Measurements from ENCODE around the gene ARIH2. TPM values are rescaled to one million over a fixed set of nuclear protein-coding genes. Genes with fewer than 3 reads are reported as not detected.

The ARIH2 gene
- total and polyA plus RNA-seq, 2 of the 4 experiments (the other 2 are of a cell fraction) = 62.3 to 93.7 TPM

DNA sequence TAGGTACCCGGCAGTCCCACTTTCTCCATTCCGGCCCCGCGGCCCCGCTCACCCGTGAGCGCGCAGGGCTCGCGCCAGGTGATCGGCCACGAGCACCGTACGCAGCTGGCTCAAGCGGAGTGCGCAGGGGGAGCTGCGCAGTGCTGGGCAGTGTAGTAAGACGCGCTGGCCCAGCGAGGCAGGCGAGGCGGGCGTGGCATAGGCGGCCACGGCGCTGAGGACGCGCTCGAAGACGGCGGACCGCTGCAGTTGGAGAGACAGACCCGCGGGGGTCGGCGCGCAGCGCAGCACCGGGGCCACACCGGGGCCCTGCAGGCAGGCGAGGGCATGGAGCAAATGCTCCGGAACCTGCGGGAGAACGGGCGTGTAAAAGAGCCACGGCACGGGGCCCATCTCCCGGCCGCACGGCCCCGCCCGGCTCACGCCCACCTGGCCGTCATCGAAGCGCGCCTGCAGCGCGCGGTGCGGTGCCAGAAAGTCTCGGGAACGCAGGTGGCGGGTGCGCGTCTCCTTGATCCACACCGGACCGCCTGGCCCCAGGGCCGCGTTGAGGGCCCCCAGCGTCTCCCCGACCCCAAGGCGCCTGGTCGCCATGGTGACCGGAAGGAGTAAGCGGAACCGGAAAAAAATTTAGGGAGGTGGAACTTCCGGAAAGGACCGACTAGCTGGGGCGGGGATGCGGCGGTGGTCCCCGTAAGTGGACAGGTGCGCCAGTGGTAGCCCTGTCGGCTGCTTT, 99.5 kb downstream of the ARIH2 start, which contains the start of gene DALRD3:
Gene DALRD3, minus strand, starts transcription at position 610 of the 736 bp plus-strand sequence. Its CDS starts 16 bp downstream, at position 594.
- Histone ChIP-seq H3K4me1 (ENCODE audit: control insufficient read depth, insufficient read depth, low read length) (peaks cover 11% of the 10 kb centered on the region), H2AFZ (replicated peaks; ENCODE audit: low read length, poor library complexity) (peak within 1 kb of the TSS; percentile 98), H2AK9ac (replicated peaks; ENCODE audit: low read depth, low read length, poor library complexity) (peak within 1 kb of the TSS; percentile 97), H2AK5ac (ENCODE audit: low read depth, low read length) (peak within 1 kb of the TSS; percentile 82), H3K4me2 (ENCODE audit: low read depth, low read length) (peak within 1 kb of the TSS; percentile 96), H3K27ac (ENCODE audit: insufficient read depth, low read length) (peak within 1 kb of the TSS; percentile 62), H3K23ac (ENCODE audit: low read depth, low read length) (peak within 1 kb of the TSS; percentile 58), H4K5ac (ENCODE audit: low read depth, low read length) (peak within 1 kb of the TSS; percentile 74), H2BK15ac (ENCODE audit: low read depth, low read length) (no peak within 1 kb of the TSS), H3K56ac (ENCODE audit: extremely low read depth, insufficient read depth, low read length) (peak within 1 kb of the TSS; percentile 51; the same call in 1 of the 2 replicates), H3K36me3 (ENCODE audit: control insufficient read depth, insufficient read depth, low read length) (peaks cover 34% of the 10 kb centered on the region), H4K20me1 (ENCODE audit: insufficient read depth, low read length) (peaks cover 28% of the 10 kb centered on the region), H3K18ac (ENCODE audit: low read depth, low read length) (no peak within 1 kb of the TSS), H3K27me3 (ENCODE audit: control insufficient read depth, insufficient read depth, low read length) (no peaks in the 10 kb centered on the region), H3K9me3 (ENCODE audit: control insufficient read depth, insufficient read depth, low read length) (no peaks in the 10 kb centered on the region), H4K91ac (ENCODE audit: insufficient read depth, low read depth, low read length) (peak within 1 kb of the TSS; percentile 71), H3K14ac (replicated peaks; ENCODE audit: low read depth, low read length) (peak within 1 kb of the TSS; percentile 89), H2BK5ac (ENCODE audit: low read depth, low read length, poor library complexity, severe bottlenecking) (peak within 1 kb of the TSS; percentile 74), H4K8ac (ENCODE audit: low read depth in 2 of 2, low read length in 2 of 2) (peak within 1 kb of the TSS; percentile 70 to 98), H2BK120ac (ENCODE audit: low read depth, low read length) (no peak within 1 kb of the TSS; the same call in 1 of the 2 replicates), H3K9ac (ENCODE audit: low read depth, low read length) (peak within 1 kb of the TSS; percentile 50), H3K4ac (ENCODE audit: low read depth, low read length) (peak within 1 kb of the TSS; percentile 90), H3K4me3 (ENCODE audit: insufficient read depth, low read depth, low read length) (peak within 1 kb of the TSS; percentile 95), H2BK20ac (ENCODE audit: low read depth, low read length) (no peak within 1 kb of the TSS), H3K9me1 (ENCODE audit: insufficient read depth, low read length) (peaks cover 9% of the 10 kb centered on the region), H3K79me1 (ENCODE audit: low read depth in 1 of 2, low read length in 2 of 2) (peaks cover 23 to 81% of the 10 kb centered on the region in 2 experiments; a peak in 3 of 4 replicates)
- DNase-seq (peak; percentile 51), ATAC-seq (ENCODE audit: low read depth) (peak; percentile 39)
- CTCF ChIA-PET = interaction anchor here (0.8 kb wide), 1 partner anchor 10 kb away, joined by 3 read pairs; the partner anchor contains the start of gene WDR6
- no TSS peak for BruUV-seq (replicated peaks)
- TF ChIP-seq, protein P1, sequence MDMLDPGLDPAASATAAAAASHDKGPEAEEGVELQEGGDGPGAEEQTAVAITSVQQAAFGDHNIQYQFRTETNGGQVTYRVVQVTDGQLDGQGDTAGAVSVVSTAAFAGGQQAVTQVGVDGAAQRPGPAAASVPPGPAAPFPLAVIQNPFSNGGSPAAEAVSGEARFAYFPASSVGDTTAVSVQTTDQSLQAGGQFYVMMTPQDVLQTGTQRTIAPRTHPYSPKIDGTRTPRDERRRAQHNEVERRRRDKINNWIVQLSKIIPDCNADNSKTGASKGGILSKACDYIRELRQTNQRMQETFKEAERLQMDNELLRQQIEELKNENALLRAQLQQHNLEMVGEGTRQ (IDR thresholded peaks at IDR 0.05; ENCODE audit: low read depth, low read length) = no peak
- TF ChIP-seq, protein P2, sequence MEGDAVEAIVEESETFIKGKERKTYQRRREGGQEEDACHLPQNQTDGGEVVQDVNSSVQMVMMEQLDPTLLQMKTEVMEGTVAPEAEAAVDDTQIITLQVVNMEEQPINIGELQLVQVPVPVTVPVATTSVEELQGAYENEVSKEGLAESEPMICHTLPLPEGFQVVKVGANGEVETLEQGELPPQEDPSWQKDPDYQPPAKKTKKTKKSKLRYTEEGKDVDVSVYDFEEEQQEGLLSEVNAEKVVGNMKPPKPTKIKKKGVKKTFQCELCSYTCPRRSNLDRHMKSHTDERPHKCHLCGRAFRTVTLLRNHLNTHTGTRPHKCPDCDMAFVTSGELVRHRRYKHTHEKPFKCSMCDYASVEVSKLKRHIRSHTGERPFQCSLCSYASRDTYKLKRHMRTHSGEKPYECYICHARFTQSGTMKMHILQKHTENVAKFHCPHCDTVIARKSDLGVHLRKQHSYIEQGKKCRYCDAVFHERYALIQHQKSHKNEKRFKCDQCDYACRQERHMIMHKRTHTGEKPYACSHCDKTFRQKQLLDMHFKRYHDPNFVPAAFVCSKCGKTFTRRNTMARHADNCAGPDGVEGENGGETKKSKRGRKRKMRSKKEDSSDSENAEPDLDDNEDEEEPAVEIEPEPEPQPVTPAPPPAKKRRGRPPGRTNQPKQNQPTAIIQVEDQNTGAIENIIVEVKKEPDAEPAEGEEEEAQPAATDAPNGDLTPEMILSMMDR (conservative IDR thresholded peaks at IDR 0.05; ENCODE audit: low read depth, low read length) = no peak
- peak; percentile 29; the same call in 1 of the 2 replicates for TF ChIP-seq MAZ (IDR thresholded peaks at IDR 0.05; ENCODE audit: borderline replicate concordance, low read depth, low read length)
- TF ChIP-seq, protein P3, sequence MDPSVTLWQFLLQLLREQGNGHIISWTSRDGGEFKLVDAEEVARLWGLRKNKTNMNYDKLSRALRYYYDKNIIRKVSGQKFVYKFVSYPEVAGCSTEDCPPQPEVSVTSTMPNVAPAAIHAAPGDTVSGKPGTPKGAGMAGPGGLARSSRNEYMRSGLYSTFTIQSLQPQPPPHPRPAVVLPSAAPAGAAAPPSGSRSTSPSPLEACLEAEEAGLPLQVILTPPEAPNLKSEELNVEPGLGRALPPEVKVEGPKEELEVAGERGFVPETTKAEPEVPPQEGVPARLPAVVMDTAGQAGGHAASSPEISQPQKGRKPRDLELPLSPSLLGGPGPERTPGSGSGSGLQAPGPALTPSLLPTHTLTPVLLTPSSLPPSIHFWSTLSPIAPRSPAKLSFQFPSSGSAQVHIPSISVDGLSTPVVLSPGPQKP (IDR thresholded peaks at IDR 0.05; ENCODE audit: borderline replicate concordance, low read depth, low read length) = no peak
- TF ChIP-seq BHLHE40 (IDR thresholded peaks at IDR 0.05; ENCODE audit: low read depth, low read length) = no peak
- TF ChIP-seq MAFK (IDR thresholded peaks at IDR 0.05; ENCODE audit: low read depth, low read length) = no peak
- TF ChIP-seq MXI1 (IDR thresholded peaks at IDR 0.05; ENCODE audit: borderline replicate concordance, low read depth, low read length) = peak; percentile 93
- no peak for TF ChIP-seq NFE2L2 (IDR thresholded peaks at IDR 0.05; ENCODE audit: low read depth, low read length)
- peak; percentile 55 for TF ChIP-seq POLR2A (IDR thresholded peaks at IDR 0.05; ENCODE audit: low read depth, low read length)
- TF ChIP-seq RCOR1 (IDR thresholded peaks at IDR 0.05; ENCODE audit: insufficient replicate concordance, low read length) = no peak
- TF ChIP-seq CHD1 (IDR thresholded peaks at IDR 0.05; ENCODE audit: low read depth, low read length) = no peak
- TF ChIP-seq CEBPB (IDR thresholded peaks at IDR 0.05; ENCODE audit: low read depth, low read length) = no peak
- intact Hi-C loops (cut with micrococcal nuclease) (no loop called here), in situ Hi-C loops (cut with MboI; ENCODE audit: low sequenced_read_pairs) (no loop called here), dilution Hi-C loops (cut with HindIII; ENCODE audit: low sequenced_read_pairs, unreplicated experiment) (no loop called here)
- 1% methylated on average over 72 of the region's 85 CpGs; no CpG with 5 or more reads in 1 of the 2 experiments for WGBS, 2 experiments (ENCODE audit: extremely low coverage in 2 of 2, insufficient read length in 1 of 2)
- POLR2A ChIA-PET (ENCODE audit: unreplicated experiment) = interaction anchor here (2.4 kb wide), 1 partner anchor 10 kb away, joined by 13 read pairs; the partner anchor contains the start of gene WDR6

Measured in IMR-90 (cell line).